ENCODE results near the gene F12.
"Not testable (repeated sequence)": the region's sequence is repeated elsewhere in the genome, so short reads cannot be mapped to it uniquely, and the experiment has no call there.

The F12 gene

GRCh38 chr5:177432143-177432838, 22.9 kb upstream of the F12 start:
- no peak for DNase-seq

DNA sequence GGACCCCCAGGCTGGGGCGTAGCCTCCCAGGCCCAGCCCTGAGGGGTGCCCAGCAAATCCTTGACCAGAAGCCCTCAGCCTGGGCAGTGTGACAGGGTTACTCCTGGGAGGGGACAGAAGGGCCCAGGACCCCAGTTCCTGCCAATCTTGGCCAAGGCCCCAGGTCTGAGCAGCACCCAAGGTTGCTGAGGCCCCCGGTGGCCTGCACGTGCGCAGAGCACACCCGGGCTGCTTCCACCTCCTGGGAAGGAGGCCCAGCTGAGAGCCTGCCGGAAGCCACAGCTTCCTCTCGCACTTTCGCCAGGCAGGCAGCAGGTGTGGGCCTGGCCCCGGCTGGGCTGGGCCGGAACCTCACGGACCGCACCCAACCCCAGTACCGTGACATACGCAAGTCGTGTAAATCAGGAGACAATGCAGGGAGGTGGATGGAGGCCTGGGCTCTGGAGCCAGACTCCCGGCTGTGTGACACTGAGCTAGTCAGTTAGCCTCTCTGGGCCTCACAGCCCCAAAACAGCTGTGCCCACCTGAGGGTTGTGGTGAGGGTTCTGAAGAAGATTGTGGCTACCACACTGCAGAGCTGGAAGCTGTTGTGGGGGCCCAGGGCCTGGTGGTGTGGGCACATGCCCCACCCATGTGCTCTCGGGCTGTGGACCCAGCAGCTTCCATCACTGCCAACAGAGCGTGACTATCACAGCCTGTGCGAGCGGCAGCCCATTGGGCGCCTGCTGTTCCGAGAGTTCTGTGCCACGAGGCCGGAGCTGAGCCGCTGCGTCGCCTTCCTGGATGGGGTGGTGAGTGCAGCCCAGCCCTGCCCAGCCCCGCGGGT, 22.2 kb upstream of the F12 start:
- DNase-seq = peak; percentile 85

DNA sequence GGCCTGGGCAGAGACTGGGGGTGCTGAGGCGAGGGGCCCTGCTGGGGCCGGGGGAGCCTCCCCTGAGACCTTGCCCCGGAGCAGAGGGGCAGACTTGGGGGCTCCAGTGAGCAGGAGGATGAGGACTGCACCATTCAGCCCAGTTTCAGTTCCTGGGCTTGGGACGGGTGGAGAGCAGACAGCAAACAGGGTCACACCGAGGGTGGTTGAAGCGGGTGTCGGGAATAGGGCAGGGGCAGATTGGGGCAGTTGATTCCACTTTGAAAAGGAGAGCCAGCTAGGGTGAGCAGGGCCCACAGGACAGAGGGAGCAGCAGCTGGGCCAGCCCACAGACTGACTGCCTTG, 21.6 kb upstream of the F12 start:
- no peak for DNase-seq

DNA sequence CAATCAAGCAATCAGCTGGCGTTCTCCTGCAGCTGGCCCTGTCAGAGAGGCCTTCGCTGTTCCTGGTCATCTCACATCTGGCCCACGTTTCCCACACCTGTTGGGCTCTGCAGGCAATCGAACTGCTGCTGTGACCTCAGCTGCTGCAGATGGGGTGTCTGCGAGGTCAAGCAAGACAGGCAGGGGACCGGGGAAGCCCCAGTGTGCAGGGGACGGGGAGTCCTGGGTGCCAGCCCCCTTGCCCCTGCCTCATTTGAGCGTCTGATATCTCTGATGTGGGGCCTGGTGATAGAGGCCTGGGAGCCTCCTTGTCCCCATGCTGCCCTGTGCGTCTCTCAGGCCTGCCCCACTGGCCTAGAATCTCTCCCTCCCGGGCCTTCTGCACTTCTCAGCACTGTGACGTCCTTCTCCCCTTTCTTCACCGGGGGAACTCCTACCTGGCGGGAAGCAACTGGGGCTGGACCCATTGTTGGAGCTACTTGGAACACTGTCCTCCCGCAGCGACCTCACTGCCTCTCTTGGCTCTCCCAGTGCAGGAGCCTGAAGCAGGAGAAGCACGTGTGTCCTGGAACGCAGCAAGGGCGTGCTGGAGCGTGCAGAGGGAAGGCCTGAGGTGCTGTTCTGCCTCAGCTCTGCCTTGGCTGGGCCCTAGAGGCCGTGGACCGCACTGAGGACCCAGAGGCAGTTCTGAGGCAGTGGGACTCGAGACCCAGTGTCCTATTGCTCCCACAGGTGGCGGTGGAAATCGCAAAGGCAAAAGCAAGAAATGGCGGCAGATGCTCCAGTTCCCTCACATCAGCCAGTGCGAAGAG, 21.0 kb upstream of the F12 start:
- DNase-seq = no peak

GRCh38 chr5:177429248-177430040, 20.1 kb upstream of the F12 start:
- peak; percentile 90 for DNase-seq

DNA sequence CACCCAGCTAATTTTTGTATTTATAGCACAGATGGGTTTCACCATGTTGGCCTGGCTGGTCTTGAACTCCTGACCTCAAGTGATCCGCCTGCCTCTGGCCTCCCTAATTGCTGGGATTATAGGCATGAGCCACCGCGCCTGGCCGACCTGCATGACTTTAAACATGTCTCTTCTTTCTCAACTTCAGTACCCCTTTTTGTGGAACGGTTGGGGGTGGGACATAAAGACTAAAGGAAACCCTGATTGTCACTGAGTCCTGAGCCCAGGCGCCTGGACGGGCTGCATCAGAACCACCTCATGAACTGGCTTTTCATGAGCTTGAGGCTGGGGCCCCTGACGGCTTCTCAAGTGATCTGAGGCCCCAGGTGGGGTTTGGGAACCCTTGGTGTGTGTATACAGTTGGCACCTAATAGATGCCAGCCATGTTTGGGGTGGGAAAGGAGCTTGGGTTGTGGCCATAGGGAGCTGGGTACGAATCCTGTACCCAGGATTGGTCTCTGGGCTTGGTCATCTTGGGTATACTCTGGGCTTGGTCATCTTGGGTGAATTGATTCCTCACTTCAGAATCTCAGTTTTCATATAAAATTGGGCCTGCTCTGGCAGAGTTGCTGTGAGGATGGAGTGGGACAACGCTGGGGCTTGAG, 19.3 kb upstream of the F12 start:
- DNase-seq = no peak

- peak; percentile 32 for DNase-seq
Observed at GRCh38 chr5:177427919-177428573, 18.7 kb upstream of the F12 start.

DNA sequence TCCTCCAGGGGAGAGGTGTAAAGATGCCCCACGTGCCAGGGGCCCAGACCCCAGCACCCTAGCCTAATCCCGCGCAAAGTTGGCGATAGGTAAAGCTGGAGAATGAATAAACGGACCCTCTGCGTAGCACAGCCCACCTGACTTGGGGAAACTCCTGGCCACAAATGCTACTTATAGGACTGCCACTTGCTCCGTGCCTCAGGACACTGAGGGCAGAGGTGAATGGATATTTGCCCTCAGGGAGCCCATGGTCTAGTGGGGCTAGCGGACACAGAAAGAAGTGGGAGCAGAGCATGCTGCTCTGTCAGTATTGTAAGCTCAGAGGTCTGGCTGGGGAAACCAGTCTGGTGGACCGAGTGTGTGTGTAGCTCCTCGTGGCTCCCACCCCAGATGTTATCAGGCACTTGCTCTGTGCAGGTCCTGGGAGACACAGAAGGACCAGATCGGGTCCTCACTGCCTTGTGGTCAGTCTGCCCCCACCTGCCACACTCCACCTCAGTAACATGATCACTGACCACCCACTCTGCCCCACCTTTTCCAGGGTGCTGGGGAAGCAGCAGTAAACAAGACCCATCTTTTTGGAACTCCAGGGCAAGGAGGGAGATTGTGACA, 18.0 kb upstream of the F12 start:
- no peak for DNase-seq

DNA sequence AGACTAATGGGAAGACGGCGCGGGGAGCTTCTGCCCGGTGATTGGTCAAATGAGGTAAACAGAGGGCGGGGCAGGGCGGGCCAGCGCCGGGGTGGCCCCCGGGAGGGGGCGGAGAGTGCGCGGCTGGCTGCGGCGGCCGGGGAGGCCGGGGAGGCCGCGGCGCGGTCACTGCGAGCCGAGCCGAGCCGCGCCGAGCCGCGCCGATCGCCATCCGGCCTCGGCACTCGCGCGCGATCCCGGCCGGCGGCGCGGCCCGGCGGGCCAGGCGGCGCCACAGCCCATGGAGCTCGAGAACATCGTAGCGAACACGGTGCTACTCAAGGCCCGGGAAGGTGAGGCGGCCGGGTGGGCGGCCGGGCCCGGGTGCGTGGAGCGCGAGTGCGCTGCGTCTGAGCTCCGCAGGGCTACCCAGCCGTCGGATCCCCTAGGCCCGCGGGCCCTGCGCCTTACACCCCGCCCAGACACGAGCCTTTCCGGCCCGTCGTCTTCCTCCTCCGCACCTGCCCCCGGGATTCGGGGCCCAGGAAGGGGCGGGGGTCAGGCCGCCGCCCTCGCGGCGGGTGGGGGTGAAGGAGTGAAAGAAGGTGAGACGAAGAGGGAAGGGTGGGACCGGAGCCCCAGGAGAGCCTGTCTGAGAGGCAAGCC, 17.3 kb upstream of the F12 start, which contains the start of gene GRK6:
GRK6 (plus strand) TSS at position 111 of the 645 bp plus-strand sequence; CDS start at position 281, 170 bp downstream.
- DNase-seq = peak; percentile 76

DNA sequence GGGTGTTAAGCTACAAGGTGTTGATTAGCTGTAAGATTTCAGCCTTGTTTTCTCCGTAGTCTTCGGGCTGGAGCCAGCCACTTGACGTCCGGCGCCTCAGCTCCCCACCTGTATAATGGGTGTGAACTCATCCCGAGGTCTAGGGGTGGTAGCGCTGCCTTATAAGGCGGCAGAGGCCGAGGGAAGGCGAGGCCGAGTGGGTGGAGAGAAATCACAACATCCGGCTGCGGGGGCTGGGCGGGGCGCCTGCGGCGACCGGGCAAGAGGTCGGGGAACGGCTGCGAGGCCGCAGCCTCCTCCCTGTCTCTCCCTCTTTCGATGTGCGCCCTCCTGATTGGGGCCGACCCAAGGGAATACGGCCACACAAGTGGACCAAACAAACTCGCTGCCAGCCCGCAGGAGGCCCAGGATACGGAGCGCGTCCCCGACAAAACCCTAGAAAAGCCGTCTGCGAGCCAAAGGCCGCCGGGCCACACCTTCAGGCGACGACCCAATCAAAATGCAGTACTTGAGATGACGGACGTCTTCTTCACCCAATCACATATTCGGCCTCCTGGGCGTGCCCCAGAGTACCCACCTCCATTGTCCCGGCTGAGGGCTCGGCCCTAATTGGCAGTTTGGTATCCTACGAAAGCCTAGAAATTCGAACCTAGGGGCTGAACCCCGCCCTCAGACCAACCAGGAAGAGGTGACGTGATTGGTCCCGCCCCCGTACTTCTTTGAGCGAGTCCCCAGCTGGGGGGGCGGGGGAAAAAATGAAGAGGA, 16.6 kb upstream of the F12 start:
- DNase-seq = peak; percentile 100

DNA sequence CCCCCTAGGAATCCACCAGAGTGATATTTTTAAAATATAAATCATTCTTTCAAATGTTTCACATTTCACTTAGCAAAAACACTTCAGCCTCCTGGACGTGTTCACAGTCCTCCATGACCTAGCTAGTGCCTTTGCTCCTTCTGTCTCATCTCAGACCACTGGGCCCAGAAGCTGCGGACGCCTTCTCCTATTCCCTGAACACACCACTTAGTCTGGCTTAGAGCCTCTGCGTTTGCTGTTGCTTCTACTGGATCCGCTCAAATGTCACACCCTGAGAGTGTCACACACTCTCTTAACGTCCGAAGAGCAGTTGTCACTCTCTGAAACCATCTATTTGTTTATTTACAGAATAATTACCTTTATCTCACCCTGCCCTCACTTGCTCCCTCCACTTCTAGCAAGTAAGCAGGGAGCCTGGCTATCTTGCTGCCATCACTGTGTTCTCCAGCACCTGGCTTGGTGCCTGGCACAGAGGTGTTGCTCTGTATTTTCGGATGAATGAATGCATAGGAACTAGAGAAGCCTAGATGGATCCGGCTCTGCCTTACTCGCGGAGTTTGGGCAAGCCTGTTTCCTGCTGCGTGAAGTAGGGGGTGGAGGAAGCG, 15.9 kb upstream of the F12 start:
- no peak for DNase-seq

GRCh38 chr5:177423671-177424070, 14.3 kb upstream of the F12 start:
- no peak for DNase-seq

- DNase-seq = no peak
Observed at GRCh38 chr5:177421062-177421798, 11.9 kb upstream of the F12 start.

- not testable (repeated sequence) for DNase-seq
Observed at GRCh38 chr5:177420472-177420871, 11.1 kb upstream of the F12 start.

DNA sequence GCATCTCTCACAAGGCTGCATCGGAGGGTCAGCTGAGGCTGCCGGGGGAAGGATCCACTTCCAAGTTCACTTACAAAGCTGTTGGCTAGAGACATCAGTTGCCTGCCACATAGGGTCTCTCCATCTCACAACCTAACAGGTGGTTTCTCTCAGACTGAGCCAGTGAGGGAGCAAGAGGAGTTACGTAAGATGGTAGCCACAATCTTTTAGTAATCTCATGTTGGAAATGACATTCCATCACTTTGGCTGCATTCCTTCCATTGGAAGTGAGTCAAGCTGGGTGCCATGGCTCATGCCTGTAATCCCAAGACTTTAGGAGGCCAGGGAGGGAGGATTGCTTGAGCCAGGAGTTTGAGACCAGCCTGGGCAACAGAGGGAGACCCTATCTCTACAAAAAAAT, 9.7 kb upstream of the F12 start:
- no peak for DNase-seq

GRCh38 chr5:177417081-177417480, 7.7 kb upstream of the F12 start:
- not testable (repeated sequence) for DNase-seq

DNA sequence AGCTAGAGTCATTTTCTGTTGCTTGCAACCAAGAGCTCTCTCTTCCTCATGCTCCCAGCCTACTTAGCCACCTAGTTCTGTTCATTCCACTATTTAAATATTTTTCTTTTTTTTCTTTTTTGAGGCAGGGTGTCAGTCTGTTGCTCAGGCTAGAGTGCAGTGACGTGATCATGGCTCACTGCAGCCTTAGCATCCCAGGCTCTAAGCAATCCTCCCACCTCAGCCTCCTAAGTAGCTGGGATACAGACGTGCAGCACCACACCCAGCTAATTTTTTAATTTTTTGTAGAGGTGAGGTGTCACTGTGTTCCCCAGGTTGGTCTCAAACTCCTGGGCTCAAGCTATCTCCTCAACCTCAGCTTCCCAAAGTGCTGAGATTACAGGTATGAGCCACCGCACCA, 5.1 kb upstream of the F12 start:
- DNase-seq = no peak

- no peak for DNase-seq
Observed at GRCh38 chr5:177412603-177413233, 3.4 kb upstream of the F12 start.
